Suppressor macrophage (primary cell): Measurements from ENCODE around the gene C11orf42.

Source experiments
- DNase-seq, 4 experiments: peaks; one replicate each; pipeline ENCODE4 v3.0.0-alpha.2; 2020 to 2022

The C11orf42 gene

GRCh38 chr11:6258571-6259081 lies 53.3 kb downstream of the C11orf42 start:
- peak; percentile 9 to 52 (median 28) for DNase-seq

- DNase-seq = no peak
Observed at GRCh38 chr11:6260207-6260726, 54.9 kb downstream of the C11orf42 start.
